H9 (cell line): ENCODE measurements around the gene COL9A2. TPM values are rescaled to one million over a fixed set of nuclear protein-coding genes. Genes with fewer than 3 reads are reported as not detected.

Experiments
- DNase-seq: peaks from one replicate; pipeline ENCODE4 v3.0.0-alpha.2; 2017
- H2AFZ ChIP-seq: one replicate; pipeline ENCODE4 v1.6.1; 2013; ENCODE audit warnings: mild to moderate bottlenecking, low read length, control low read depth, moderate library complexity
- H2AK5ac ChIP-seq: 2 replicates; pipeline ENCODE4 v1.6.1; 2013; ENCODE audit warnings: low read length, control low read depth, mixed read lengths; ENCODE audit not compliant: insufficient read length
- H2BK120ac ChIP-seq: one replicate; pipeline ENCODE4 v1.6.1; 2013; ENCODE audit warnings: low read depth, mild to moderate bottlenecking, low read length, control low read depth, inconsistent platforms; ENCODE audit not compliant: poor library complexity, severe bottlenecking
- H2BK12ac ChIP-seq: 2 replicates; pipeline ENCODE4 v1.6.1; 2013; ENCODE audit warnings: low read length, control low read depth, mixed read lengths, low read depth; ENCODE audit not compliant: insufficient read length
- H2BK15ac ChIP-seq: 2 replicates; pipeline ENCODE4 v1.6.1; 2013; ENCODE audit warnings: low read depth, low read length, control low read depth
- H2BK20ac ChIP-seq: one replicate; pipeline ENCODE4 v1.6.1; 2013; ENCODE audit warnings: low read depth, mild to moderate bottlenecking, low read length, control low read depth, inconsistent platforms; ENCODE audit not compliant: poor library complexity, severe bottlenecking
- H2BK5ac ChIP-seq: 2 replicates; pipeline ENCODE4 v1.6.1; 2013; ENCODE audit warnings: low read length, control low read depth, mixed read lengths; ENCODE audit not compliant: insufficient read length
- H3K14ac ChIP-seq: 2 replicates; pipeline ENCODE4 v1.6.1; 2013; ENCODE audit warnings: low read length, control low read depth; ENCODE audit not compliant: insufficient read depth
- H3K18ac ChIP-seq: 2 replicates; pipeline ENCODE4 v1.6.1; 2013; ENCODE audit warnings: low read depth, mild to moderate bottlenecking, mixed read lengths, low read length, control low read depth; ENCODE audit not compliant: insufficient read length
- H3K23ac ChIP-seq: 2 replicates; pipeline ENCODE4 v1.6.1; 2013; ENCODE audit warnings: low read length, control low read depth, mixed read lengths, low read depth; ENCODE audit not compliant: insufficient read length
- H3K23me2 ChIP-seq: 2 replicates; pipeline ENCODE4 v1.6.1; 2013; ENCODE audit warnings: low read depth, mild to moderate bottlenecking, mixed read lengths, low read length, control low read depth; ENCODE audit not compliant: insufficient read length, poor library complexity, severe bottlenecking
- H3K27ac ChIP-seq: 2 replicates; pipeline ENCODE4 v1.5.1; 2013; ENCODE audit warnings: low read length, control low read depth, mixed read lengths, low read depth; ENCODE audit not compliant: insufficient read length
- H3K27me3 ChIP-seq: 2 replicates; pipeline ENCODE4 v1.6.1; 2013; ENCODE audit warnings: low read length, control low read depth, inconsistent platforms; ENCODE audit not compliant: insufficient read depth
- H3K4ac ChIP-seq: 2 replicates; pipeline ENCODE4 v1.6.1; 2013; ENCODE audit warnings: low read depth, mild to moderate bottlenecking, control low read depth, inconsistent platforms, low read length, moderate library complexity
- H3K4me1 ChIP-seq: 2 replicates; pipeline ENCODE4 v1.6.1; 2013; ENCODE audit warnings: low read length, control low read depth, inconsistent platforms; ENCODE audit not compliant: insufficient read depth
- H3K4me2 ChIP-seq: 2 replicates; pipeline ENCODE4 v1.6.1; 2013; ENCODE audit warnings: low read length, control low read depth, mixed read lengths; ENCODE audit not compliant: insufficient read length, insufficient read depth
- H3K56ac ChIP-seq: 2 replicates; pipeline ENCODE4 v1.6.1; 2013; ENCODE audit warnings: low read depth, mild to moderate bottlenecking, mixed read lengths, low read length, control low read depth; ENCODE audit not compliant: insufficient read length
- H3K79me1 ChIP-seq: 2 replicates; pipeline ENCODE4 v1.6.1; 2013; ENCODE audit warnings: low read depth, mild to moderate bottlenecking, moderate library complexity, low read length, control low read depth, inconsistent platforms; ENCODE audit not compliant: insufficient read depth, poor library complexity, severe bottlenecking
- H3K79me2 ChIP-seq: 2 replicates; pipeline ENCODE4 v1.6.1; 2013; ENCODE audit warnings: low read length, control low read depth, inconsistent platforms; ENCODE audit not compliant: insufficient read depth
- H3K9ac ChIP-seq: 2 replicates; pipeline ENCODE4 v1.6.1; 2013; ENCODE audit warnings: low read length, control low read depth, mixed read lengths; ENCODE audit not compliant: insufficient read length; ENCODE audit errors: extremely low read depth
- H3K9me3 ChIP-seq: one replicate; pipeline ENCODE4 v1.6.1; 2013; ENCODE audit warnings: low read depth, low read length, inconsistent platforms; ENCODE audit not compliant: control insufficient read depth
- H3T11ph ChIP-seq: one replicate; pipeline ENCODE4 v1.6.1; 2013; ENCODE audit warnings: mild to moderate bottlenecking, low read length, control low read depth, inconsistent platforms
- H4K20me1 ChIP-seq: one replicate; pipeline ENCODE4 v1.6.1; 2013; ENCODE audit not compliant: control insufficient read depth, insufficient read length, insufficient read depth
- H4K5ac ChIP-seq: 2 replicates; pipeline ENCODE4 v1.6.1; 2013; ENCODE audit warnings: low read depth, mild to moderate bottlenecking, mixed read lengths, low read length, control low read depth; ENCODE audit not compliant: insufficient read length
- H4K8ac ChIP-seq: replicated peaks from 2 replicates; pipeline ENCODE4 v1.6.1; 2013; ENCODE audit warnings: low read length, control low read depth, mixed read lengths, low read depth; ENCODE audit not compliant: insufficient read length
- H4K91ac ChIP-seq: 2 replicates; pipeline ENCODE4 v1.6.1; 2013; ENCODE audit warnings: low read depth, mild to moderate bottlenecking, moderate library complexity, mixed read lengths, low read length, control low read depth; ENCODE audit not compliant: insufficient read length
- H3K27ac Mint-ChIP-seq, 3 experiments: 2 replicates in 2 of 3; 3 replicates in 1 of 3; pipeline ENCODE4 v1.8.0; 2020 to 2021; ENCODE audit warnings: mixed read lengths in 3 of 3, mild to moderate bottlenecking in 1 of 3, moderate library complexity in 1 of 3
- H3K27me3 Mint-ChIP-seq: 2 replicates; pipeline ENCODE4 v1.8.0; 2021; ENCODE audit warnings: low read depth, mild to moderate bottlenecking, moderate library complexity, mixed read lengths
- H3K36me3 Mint-ChIP-seq, 3 experiments: 2 replicates in 2 of 3; 3 replicates in 1 of 3; pipeline ENCODE4 v1.8.0; 2020 to 2021; ENCODE audit warnings: low read depth in 3 of 3, mixed read lengths in 3 of 3; ENCODE audit not compliant: insufficient read depth in 1 of 3
- H3K4me1 Mint-ChIP-seq, 2 experiments: 2 replicates each; pipeline ENCODE4 v1.8.0; 2020; ENCODE audit warnings: mixed read lengths in 2 of 2
- H3K4me3 Mint-ChIP-seq, 2 experiments: 2 replicates in 1 of 2; 3 replicates in 1 of 2; pipeline ENCODE4 v1.8.0; 2020 to 2021; ENCODE audit warnings: mild to moderate bottlenecking in 2 of 2, mixed read lengths in 2 of 2, moderate library complexity in 1 of 2
- H3K9me3 Mint-ChIP-seq, 2 experiments: 2 replicates in 1 of 2; 3 replicates in 1 of 2; pipeline ENCODE4 v1.8.0; 2020; ENCODE audit warnings: mild to moderate bottlenecking in 2 of 2, mixed read lengths in 2 of 2, moderate library complexity in 1 of 2
- CTCF ChIP-seq: fragments of 200-600 bp; sonication (generic); conservative IDR thresholded peaks from 3 replicates; pipeline ENCODE4 v1.8.0; 2021; ENCODE audit warnings: antibody characterized with exemption, mild to moderate bottlenecking
- WGBS: extraction: QIAGEN DNeasy Blood & Tissue Kit; methylation state at CpG from one replicate; pipeline ENCODE4 v1.1.7; 2013; ENCODE audit warnings: missing lambda C conversion rate, low lambda C conversion rate, mixed read lengths; ENCODE audit not compliant: insufficient read length; ENCODE audit errors: extremely low coverage; 5-methylcytosine and 5-hydroxymethylcytosine counted together
- total RNA-seq: library from RNA; stranded (reverse); gene quantifications from 2 replicates; pipeline ENCODE4 v1.2.1, GENCODE V29; 2021

The COL9A2 gene
- total RNA-seq, 1 experiment from 2014 or later, result 4.5 TPM

GRCh38 chr1:40312238-40313205 is 4.6 kb downstream of the COL9A2 start:
- peaks cover 55% of the 10 kb centered on the region for H3K27me3 Mint-ChIP-seq
- no peak overlapping the region for H2AFZ ChIP-seq
- H3K9me3 Mint-ChIP-seq, result no peaks in the 10 kb centered on the region
- H3K9me3 ChIP-seq, result no peaks in the 10 kb centered on the region
- no peaks in the 10 kb centered on the region for H3K79me2 ChIP-seq
- no peak overlapping the region for H3K4me2 ChIP-seq
- H4K20me1 ChIP-seq, result no peaks in the 10 kb centered on the region
- DNase-seq, result no peak
- no peak overlapping the region for H2BK120ac ChIP-seq
- H4K91ac ChIP-seq, result no peak overlapping the region
- no peak overlapping the region for H2BK12ac ChIP-seq
- peaks cover 15 to 24% of the 10 kb centered on the region in 2 experiments for H3K4me1 Mint-ChIP-seq
- H3K23ac ChIP-seq, result no peak overlapping the region
- H3K18ac ChIP-seq, result no peak overlapping the region
- no peak overlapping the region for H2AK5ac ChIP-seq
- H3K27me3 ChIP-seq, result peaks cover 25% of the 10 kb centered on the region; the same call in 1 of the 2 replicates
- TF ChIP-seq CTCF, result no peak
- H3T11ph ChIP-seq, result no peak overlapping the region
- no peak overlapping the region for H4K8ac ChIP-seq
- 0 out of 7 replicates have a peak overlapping the region, but pooled peaks of 1 of the 3 experiments have one; percentile 35 for H3K27ac Mint-ChIP-seq
- H3K79me1 ChIP-seq, result no peaks in the 10 kb centered on the region
- no peak overlapping the region for H3K4ac ChIP-seq
- peaks cover 4% of the 10 kb centered on the region; the same call in 1 of the 2 replicates for H3K4me1 ChIP-seq
- WGBS, result no CpG with 5 or more reads among the region's 10 CpGs
- no peak overlapping the region for H2BK20ac ChIP-seq
- peaks cover 0 to 2% (median 0%) of the 10 kb centered on the region in 3 experiments; a peak in 1 of 7 replicates for H3K36me3 Mint-ChIP-seq
- no peak overlapping the region for H3K56ac ChIP-seq
- no peak overlapping the region for H2BK5ac ChIP-seq
- H3K23me2 ChIP-seq, result peaks cover 15% of the 10 kb centered on the region
- no peak overlapping the region for H3K14ac ChIP-seq
- H2BK15ac ChIP-seq, result no peak overlapping the region
- H3K4me3 Mint-ChIP-seq, result no peak overlapping the region
- no peak overlapping the region for H4K5ac ChIP-seq
- H3K27ac ChIP-seq, result no peak overlapping the region
- H3K9ac ChIP-seq, result no peak overlapping the region
